MCF 10A (cell line): ENCODE data around the gene SLC36A4. TPM values are rescaled to one million over a fixed set of nuclear protein-coding genes. Genes with fewer than 3 reads are reported as not detected.
A peak's percentile ranks its signal among the peaks of the same experiment; 100 is the strongest.

Source experiments
- BruUV-seq: library from RNA; stranded (reverse); fragments of 400-500 nt; replicated peaks from 2 replicates; lab custom pipeline; 2021; lab: Mats Ljungman, UMichigan
- CTCF ChIA-PET: fragments of 300-600 bp; sonication (Branson Sonifier 250); formaldehyde crosslinking; extraction: SDS; loops from one replicate; lab custom pipeline; 2021; ENCODE audit warnings: antibody characterized with exemption, inconsistent platforms; lab: Yijun Ruan, JAX
- POLR2A ChIA-PET: fragments of 300-600, 350-650 bp; sonication (Branson Sonifier 250); formaldehyde crosslinking; extraction: SDS; loops from one replicate; lab custom pipeline; 2020; ENCODE audit warnings: antibody characterized with exemption, inconsistent platforms; lab: Yijun Ruan, JAX
- DNase-seq: peaks from one replicate; pipeline ENCODE4 v3.0.0-alpha.2; 2018; ENCODE audit not compliant: unreplicated experiment
- H3K27ac Mint-ChIP-seq: one replicate; pipeline ENCODE4 v1.8.0; 2022; ENCODE audit warnings: mild to moderate bottlenecking, low read depth, mixed read lengths; ENCODE audit not compliant: unreplicated experiment
- H3K27me3 Mint-ChIP-seq: one replicate; pipeline ENCODE4 v1.8.0; 2022; ENCODE audit warnings: mixed read lengths; ENCODE audit not compliant: insufficient read depth, unreplicated experiment
- H3K36me3 Mint-ChIP-seq: one replicate; pipeline ENCODE4 v1.8.0; 2022; ENCODE audit warnings: mild to moderate bottlenecking, moderate library complexity, mixed read lengths; ENCODE audit not compliant: insufficient read depth, unreplicated experiment
- H3K4me1 Mint-ChIP-seq: one replicate; pipeline ENCODE4 v1.8.0; 2022; ENCODE audit warnings: mixed read lengths; ENCODE audit not compliant: insufficient read depth, unreplicated experiment
- H3K4me3 Mint-ChIP-seq: one replicate; pipeline ENCODE4 v1.8.0; 2022; ENCODE audit warnings: mild to moderate bottlenecking, moderate library complexity, mixed read lengths; ENCODE audit not compliant: unreplicated experiment
- H3K9me3 Mint-ChIP-seq: one replicate; pipeline ENCODE4 v1.8.0; 2022; ENCODE audit warnings: mixed read lengths; ENCODE audit not compliant: unreplicated experiment
- CTCF ChIP-seq: fragments of 200-600 bp; IDR thresholded peaks from one replicate; pipeline ENCODE4 v1.8.0; 2022; ENCODE audit warnings: antibody characterized with exemption, mild to moderate bottlenecking; ENCODE audit not compliant: unreplicated experiment
- intact Hi-C: fragments of 100-400 bp; cut with micrococcal nuclease; formaldehyde crosslinking; loops from 2 replicates; pipeline ENCODE4 v1.14.1; 2022
- total RNA-seq: library from RNA; stranded (reverse); gene quantifications from 2 replicates; pipeline ENCODE4 v1.2.3, GENCODE V29; 2022

SLC36A4 gene
- total RNA-seq, 1 experiment from 2014 or later: 30.1 TPM

- CTCF ChIA-PET: interaction anchor here (0.6 to 9.4 kb wide), 23 partner anchors 9 to 753 kb away, joined by 3 to 118 read pairs (median 4); no protein-coding TSS in a partner anchor
- Mint-ChIP-seq H3K4me3 (no peak overlapping the region), H3K36me3 (no peaks in the 10 kb centered on the region), H3K27me3 (no peaks in the 10 kb centered on the region), H3K4me1 (no peaks in the 10 kb centered on the region), H3K9me3 (no peaks in the 10 kb centered on the region), H3K27ac (no peak overlapping the region)
- intact Hi-C loops: loop anchor here (1.0 kb wide), 1 partner anchor 283 kb away; no protein-coding TSS in a partner anchor
- POLR2A ChIA-PET: interaction anchor here (1.1 to 2.5 kb wide), 2 partner anchors 284 to 293 kb away, joined by 4 to 11 read pairs; no protein-coding TSS in a partner anchor
- TF ChIP-seq CTCF: peak; percentile 48
- DNase-seq: peak; percentile 43
- BruUV-seq: no TSS peak
Measured at GRCh38 chr11:93225662-93226061, 27.9 kb upstream of the SLC36A4 start.

- intact Hi-C loops: no loop called here
- BruUV-seq: no TSS peak
- H3K27ac Mint-ChIP-seq: no peak overlapping the region
- no peak for DNase-seq
- ChIA-PET POLR2A (no interaction called here), CTCF (interaction anchor here (1.0 to 9.4 kb wide), 3 partner anchors 14 to 881 kb away, joined by 3 to 118 read pairs (median 3); no protein-coding TSS in a partner anchor)
- H3K9me3 Mint-ChIP-seq: no peaks in the 10 kb centered on the region
- no peak for TF ChIP-seq CTCF
- H3K27me3 Mint-ChIP-seq: peaks cover 10% of the 10 kb centered on the region
- H3K4me1 Mint-ChIP-seq: no peaks in the 10 kb centered on the region
- H3K4me3 Mint-ChIP-seq: no peak overlapping the region
- H3K36me3 Mint-ChIP-seq: no peaks in the 10 kb centered on the region
Measured at GRCh38 chr11:93221539-93221938, 23.7 kb upstream of the SLC36A4 start.

GRCh38 chr11:93220078-93220477 lies 22.3 kb upstream of the SLC36A4 start:
- Mint-ChIP-seq H3K9me3 (no peaks in the 10 kb centered on the region), H3K27me3 (peaks cover 10% of the 10 kb centered on the region), H3K36me3 (no peaks in the 10 kb centered on the region), H3K4me1 (no peaks in the 10 kb centered on the region), H3K4me3 (no peak overlapping the region), H3K27ac (no peak overlapping the region)
- POLR2A ChIA-PET: no interaction called here
- TF ChIP-seq CTCF: no peak
- CTCF ChIA-PET: interaction anchor here (1.2 kb wide), 1 partner anchor 433 kb away, joined by 4 read pairs; no protein-coding TSS in a partner anchor
- no peak for DNase-seq
- intact Hi-C loops: no loop called here
- BruUV-seq: no TSS peak

- ChIA-PET CTCF (interaction anchor here (1.2 kb wide), 1 partner anchor 433 kb away, joined by 4 read pairs; no protein-coding TSS in a partner anchor), POLR2A (no interaction called here)
- DNase-seq: no peak
- no peak for TF ChIP-seq CTCF
- Mint-ChIP-seq H3K27me3 (peaks cover 10% of the 10 kb centered on the region), H3K4me1 (no peaks in the 10 kb centered on the region), H3K9me3 (no peaks in the 10 kb centered on the region), H3K27ac (no peak overlapping the region), H3K36me3 (no peaks in the 10 kb centered on the region), H3K4me3 (no peak overlapping the region)
- intact Hi-C loops: no loop called here
- BruUV-seq: no TSS peak
Measured at GRCh38 chr11:93219440-93219839, 21.6 kb upstream of the SLC36A4 start.
